Activated T-helper 1 cell treated with anti-CD3 and anti-CD28 coated beads, Interleukin-2, amount 50 U/mL, for 16 hours (primary cell): Measurements from ENCODE around the gene UBE2G2.

Experiments used
- DNase-seq, 2 donors: peaks; one replicate each; pipeline ENCODE4 v3.0.0-alpha.2; 2020; ENCODE audit warnings: low read depth in 1 of 2, low spot score in 1 of 2

Gene UBE2G2

GRCh38 chr21:44791993-44792392, 9.6 kb downstream of the UBE2G2 start:
- DNase-seq, result no peak

GRCh38 chr21:44791246-44791645, 10.4 kb downstream of the UBE2G2 start:
- DNase-seq, result no peak

DNA sequence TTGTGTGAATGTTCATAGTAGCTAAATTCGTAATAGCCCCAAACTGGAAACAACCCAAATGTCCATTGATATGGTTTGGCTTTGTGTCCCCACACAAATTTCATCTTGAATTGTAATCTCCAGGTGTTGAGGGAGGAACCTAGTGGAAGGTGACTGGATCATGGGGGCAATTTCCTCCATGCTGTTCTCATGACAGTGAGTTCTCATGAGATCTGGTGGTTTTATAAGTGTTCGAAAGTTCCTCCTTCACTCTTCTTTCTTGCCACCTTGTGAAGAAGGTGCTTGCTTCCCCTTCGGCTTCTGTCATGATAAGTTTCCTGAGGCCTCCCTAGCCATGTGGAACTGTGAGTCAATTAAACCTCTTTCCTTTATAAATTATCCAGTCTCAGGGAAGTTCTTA, 11.3 kb downstream of the UBE2G2 start:
- DNase-seq, result no peak

DNA sequence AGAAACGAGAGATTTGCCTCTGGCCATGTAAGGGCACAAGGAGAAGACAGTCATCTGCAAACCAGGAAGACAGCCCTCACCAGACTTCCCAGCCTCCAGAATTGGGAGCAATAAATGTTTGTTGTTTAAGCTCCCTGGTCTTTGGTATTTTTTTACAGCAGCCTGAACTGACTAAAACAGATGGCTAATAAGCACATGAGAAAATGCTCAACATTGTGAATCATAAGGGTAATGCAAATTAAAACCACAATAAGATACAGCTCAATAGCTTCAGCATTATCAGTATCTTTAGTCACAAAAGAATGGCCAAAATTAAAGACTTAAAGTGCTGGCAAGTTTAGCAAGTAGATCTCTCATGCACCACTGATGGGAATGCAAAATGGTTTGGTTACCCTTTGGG, 11.7 kb downstream of the UBE2G2 start:
- DNase-seq, result no peak

DNA sequence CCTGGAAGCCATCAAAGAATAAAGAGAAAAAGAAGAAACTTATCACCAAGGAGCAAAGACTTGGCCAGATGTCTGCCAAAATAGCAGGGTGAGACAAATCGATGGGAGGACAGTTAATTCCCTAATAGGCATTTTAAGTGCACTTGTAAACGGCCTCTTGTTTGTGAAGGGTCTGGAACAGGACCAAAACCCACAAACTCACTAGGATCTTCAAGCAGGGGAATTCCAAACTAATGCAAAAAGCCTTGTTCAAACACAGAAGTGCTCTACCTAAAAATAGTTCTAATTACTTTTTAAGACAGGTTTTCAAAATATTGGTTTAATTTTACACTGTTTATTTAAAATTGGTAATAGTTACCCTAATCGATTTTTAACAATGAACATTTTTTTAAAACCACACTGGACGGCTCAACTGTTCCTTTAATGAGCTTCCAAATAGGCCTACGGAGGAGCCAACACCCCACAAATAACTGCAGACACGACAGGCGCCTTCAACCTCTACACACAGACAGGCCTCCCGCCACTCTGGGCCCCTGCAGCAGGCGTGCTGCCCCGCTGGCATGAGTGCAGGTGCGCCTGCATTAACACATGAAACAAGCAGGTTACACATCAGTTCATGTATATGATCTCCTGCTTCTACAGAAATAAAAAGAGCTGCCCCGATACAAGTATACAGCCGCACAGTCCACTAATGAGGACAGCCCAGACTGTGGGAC, 15.8 kb downstream of the UBE2G2 start:
- DNase-seq, result no peak

- DNase-seq, result no peak
Observed at GRCh38 chr21:44784810-44785209, 16.8 kb downstream of the UBE2G2 start.

GRCh38 chr21:44783020-44783696, 18.5 kb downstream of the UBE2G2 start:
- no peak for DNase-seq

- DNase-seq, result no peak
Observed at GRCh38 chr21:44780767-44781459, 20.7 kb downstream of the UBE2G2 start.

DNA sequence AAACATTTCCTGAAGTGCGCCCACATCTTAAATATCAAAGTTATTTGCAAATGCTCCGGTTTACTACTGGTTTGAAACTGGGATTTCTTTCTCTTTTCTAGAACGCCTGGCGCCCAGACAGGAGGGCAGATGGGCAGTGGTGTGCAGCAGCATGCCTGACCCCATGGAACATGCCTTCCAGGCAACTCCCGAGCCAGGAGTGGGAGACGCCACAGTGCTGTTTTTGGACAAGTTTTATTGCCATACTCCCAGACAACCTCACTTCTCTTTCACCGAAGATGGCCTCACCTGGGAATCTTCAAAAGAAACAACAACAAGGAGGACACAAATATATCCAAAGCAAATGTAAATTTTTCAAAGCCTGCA, 21.5 kb downstream of the UBE2G2 start:
- DNase-seq, result no peak

DNA sequence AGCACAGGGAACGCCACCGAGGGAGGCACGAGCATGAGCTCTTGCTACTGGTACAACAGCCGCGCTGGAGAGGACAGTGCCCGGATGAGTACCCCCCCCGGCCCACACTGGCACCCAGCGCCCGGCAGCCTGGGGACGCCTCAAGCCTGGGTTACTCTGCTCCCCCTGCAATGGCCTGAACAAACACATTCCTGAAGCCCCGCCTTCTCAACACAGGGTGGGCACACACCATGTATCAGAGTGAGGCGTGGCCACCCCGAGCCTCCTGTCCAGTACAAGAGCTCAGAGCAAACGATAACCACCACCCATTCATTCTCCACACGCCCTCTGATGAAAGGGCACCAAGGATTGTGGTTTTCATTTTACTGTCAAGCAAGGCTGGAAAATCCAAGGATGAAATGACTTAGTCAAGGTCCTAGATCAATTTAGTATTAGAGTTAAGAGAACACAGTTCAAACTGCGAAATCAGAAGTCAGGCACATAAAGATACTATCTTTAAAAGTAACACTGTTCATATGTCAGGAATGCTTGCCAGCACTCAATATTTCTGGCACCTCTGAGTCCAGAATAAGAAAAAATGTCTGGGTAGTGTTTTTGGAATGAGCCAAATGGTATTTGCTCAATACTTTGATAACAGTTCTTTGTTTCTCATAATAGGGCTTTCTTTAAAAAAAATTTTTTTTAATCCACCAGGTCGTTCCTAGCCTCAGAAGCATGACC, 22.0 kb downstream of the UBE2G2 start:
- no peak for DNase-seq

DNA sequence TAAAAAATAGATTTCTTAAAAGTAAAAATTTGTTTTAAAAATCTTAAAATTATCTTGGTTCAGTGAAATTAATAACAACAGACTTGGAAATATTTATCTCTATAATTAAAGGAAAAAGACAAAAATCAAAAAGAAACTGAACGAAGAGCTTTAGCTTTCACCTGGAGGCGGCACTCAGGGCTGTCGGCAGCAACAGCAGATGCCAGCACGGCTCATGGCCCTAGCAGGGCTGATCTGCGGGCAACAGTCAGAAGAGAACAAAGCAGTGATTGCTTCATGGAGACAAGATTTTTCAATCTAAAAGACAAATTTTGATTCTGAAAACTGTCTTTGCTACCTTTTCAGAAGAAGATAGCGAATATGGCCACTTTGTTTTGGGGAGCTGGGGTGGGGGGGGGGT, 22.6 kb downstream of the UBE2G2 start:
- DNase-seq, result no peak

- DNase-seq, result no peak
Observed at GRCh38 chr21:44778499-44778911, 23.1 kb downstream of the UBE2G2 start.

GRCh38 chr21:44778094-44778493, 23.5 kb downstream of the UBE2G2 start:
- DNase-seq, result no peak

- no peak for DNase-seq
Observed at GRCh38 chr21:44774972-44775371, 26.6 kb downstream of the UBE2G2 start.

GRCh38 chr21:44773291-44773932, 28.2 kb downstream of the UBE2G2 start:
- no peak for DNase-seq

GRCh38 chr21:44771896-44772525, 29.6 kb downstream of the UBE2G2 start:
- no peak for DNase-seq

- no peak for DNase-seq
Observed at GRCh38 chr21:44767834-44768831, 33.5 kb downstream of the UBE2G2 start.

- DNase-seq, result no peak
Observed at GRCh38 chr21:44766818-44767354, 34.7 kb downstream of the UBE2G2 start.
